Measurements from ENCODE around the gene TBL1Y.

- TF ChIP-seq EZH2phosphoT487 (conservative IDR thresholded peaks at IDR 0.05; ENCODE audit: low read length) = no peak
- no peak for TF ChIP-seq CTCF (IDR thresholded peaks at IDR 0.05; ENCODE audit: insufficient read depth, low read length, poor library complexity, severe bottlenecking)
Observed at GRCh38 chrY:6983221-6983620, 72.7 kb downstream of the TBL1Y start.

Measured in SU-DHL-6 (cell line).